CD14-positive monocyte (primary cell): ENCODE results near the gene NFATC2. TPM values are rescaled to one million over a fixed set of nuclear protein-coding genes. Genes with fewer than 3 reads are reported as not detected.

Experiments used
- DNase-seq, 3 donors: peaks; one replicate each; pipeline ENCODE4 v3.0.0-alpha.2; 2011 to 2022
- H2AFZ ChIP-seq: 2 replicates; pipeline ENCODE4 v1.6.0; 2012; ENCODE audit warnings: mild to moderate bottlenecking, low read depth, low read length, inconsistent platforms; ENCODE audit not compliant: insufficient read depth, poor library complexity, severe bottlenecking
- H3K27ac ChIP-seq, 2 donors: 1 replicate in 1 of 2; 2 replicates in 1 of 2; pipeline ENCODE4 v1.5.1; 2012 to 2013; ENCODE audit warnings: low read length in 2 of 2, control low read depth in 1 of 2, inconsistent platforms in 1 of 2, low read depth in 1 of 2, mild to moderate bottlenecking in 1 of 2
- H3K27me3 ChIP-seq, 2 donors: one replicate each; pipeline versions ENCODE4 v1.6.0 to v1.6.1; 2011 to 2013; ENCODE audit warnings: low read length in 2 of 2; ENCODE audit not compliant: control insufficient read depth in 2 of 2, insufficient read depth in 2 of 2
- H3K36me3 ChIP-seq, 2 donors: replicated peaks in 1 of 2; 1 replicate in 1 of 2; 2 replicates in 1 of 2; pipeline versions ENCODE4 v1.5.1 to v1.6.1; 2012 to 2013; ENCODE audit warnings: low read length in 2 of 2, control low read depth in 1 of 2, inconsistent platforms in 1 of 2, mild to moderate bottlenecking in 1 of 2; ENCODE audit not compliant: insufficient read depth in 2 of 2, control insufficient read depth in 1 of 2
- H3K4me1 ChIP-seq, 2 donors: 1 replicate in 1 of 2; 2 replicates in 1 of 2; pipeline versions ENCODE4 v1.5.1 to v1.6.1; 2012 to 2013; ENCODE audit warnings: low read length in 2 of 2, control low read depth in 1 of 2, inconsistent platforms in 1 of 2, mild to moderate bottlenecking in 1 of 2, moderate library complexity in 1 of 2; ENCODE audit not compliant: insufficient read depth in 2 of 2, control insufficient read depth in 1 of 2
- H3K4me2 ChIP-seq: replicated peaks from 2 replicates; pipeline ENCODE3; 2012; ENCODE audit warnings: low read length, moderate library complexity, mild to moderate bottlenecking; ENCODE audit not compliant: poor library complexity, severe bottlenecking; ENCODE audit errors: extremely low read depth
- H3K4me3 ChIP-seq, 3 experiments: fragments of 200-600 bp in 1 of 3; sonication (generic) in 1 of 3; replicated peaks in 1 of 3; 1 replicate in 2 of 3; 2 replicates in 1 of 3; pipeline ENCODE4 v1.5.1; 2011 to 2013; ENCODE audit warnings: low read length in 3 of 3, mild to moderate bottlenecking in 3 of 3, control low read depth in 2 of 3, low read depth in 2 of 3, inconsistent platforms in 1 of 3, moderate library complexity in 1 of 3
- H3K79me2 ChIP-seq: 2 replicates; pipeline ENCODE4 v1.6.0; 2012; ENCODE audit warnings: mild to moderate bottlenecking, control low read depth, inconsistent platforms, low read length, moderate library complexity; ENCODE audit not compliant: insufficient read depth
- H3K9ac ChIP-seq: 2 replicates; pipeline ENCODE4 v1.6.0; 2017; ENCODE audit warnings: low read length, mild to moderate bottlenecking; ENCODE audit not compliant: insufficient read depth, poor library complexity, severe bottlenecking
- H3K9me3 ChIP-seq, 2 donors: replicated peaks in 1 of 2; 1 replicate in 1 of 2; 2 replicates in 1 of 2; pipeline versions ENCODE4 v1.5.1 to v1.6.1; 2012 to 2013; ENCODE audit warnings: low read length in 2 of 2, control low read depth in 1 of 2; ENCODE audit not compliant: control insufficient read depth in 1 of 2, insufficient read depth in 1 of 2
- H4K20me1 ChIP-seq: 2 replicates; pipeline ENCODE4 v1.6.0; 2012; ENCODE audit warnings: mild to moderate bottlenecking, low read length, control low read depth, moderate library complexity; ENCODE audit not compliant: insufficient read depth
- H3K27ac Mint-ChIP-seq, 7 donors: one replicate each; pipeline ENCODE4 v1.8.0; 2020; ENCODE audit warnings: mild to moderate bottlenecking in 7 of 7, mixed read lengths in 7 of 7, moderate library complexity in 6 of 7, inconsistent platforms in 2 of 7
- H3K27me3 Mint-ChIP-seq, 3 donors: one replicate each; pipeline ENCODE4 v1.8.0; 2021 to 2022; ENCODE audit warnings: low read depth in 3 of 3, mild to moderate bottlenecking in 3 of 3, mixed read lengths in 3 of 3, moderate library complexity in 3 of 3, inconsistent platforms in 1 of 3
- H3K36me3 Mint-ChIP-seq, 2 donors: one replicate each; pipeline ENCODE4 v1.8.0; 2020; ENCODE audit warnings: mixed read lengths in 2 of 2, inconsistent platforms in 1 of 2, mild to moderate bottlenecking in 1 of 2
- H3K4me1 Mint-ChIP-seq: one replicate; pipeline ENCODE4 v1.8.0; 2020; ENCODE audit warnings: mild to moderate bottlenecking, mixed read lengths
- H3K4me3 Mint-ChIP-seq, 2 donors: one replicate each; pipeline ENCODE4 v1.8.0; 2020; ENCODE audit warnings: mild to moderate bottlenecking in 2 of 2, mixed read lengths in 2 of 2, moderate library complexity in 1 of 2
- H3K9me3 Mint-ChIP-seq, 7 donors: one replicate each; pipeline ENCODE4 v1.8.0; 2020 to 2022; ENCODE audit warnings: mixed read lengths in 7 of 7, mild to moderate bottlenecking in 6 of 7, moderate library complexity in 6 of 7, inconsistent platforms in 2 of 7
- WGBS: methylation state at CpG from one replicate; pipeline ENCODE4 v1.1.5; 2013; ENCODE audit warnings: missing lambda C conversion rate; ENCODE audit not compliant: insufficient coverage; 5-methylcytosine and 5-hydroxymethylcytosine counted together
- intact Hi-C, 2 donors: fragments of 100-400 bp; cut with micrococcal nuclease; formaldehyde crosslinking; loops; one replicate each; pipeline versions ENCODE4 v1.15.0 to v1.15.1; 2023
- polyA plus RNA-seq, 3 donors: library from polyadenylated mRNA; depleted of rRNA in 1 of 3; unstranded in 2 of 3; stranded (reverse) in 1 of 3; fragments of 300-500 nt in 2 of 3; fragments of >200 nt in 1 of 3; fragmentation: Illumina TruSeq in 2 of 3; gene quantifications; 1 replicate in 2 of 3; 2 replicates in 1 of 3; pipeline ENCODE4 v1.2.3, GENCODE V29; 2012 to 2021
- TF ChIP-seq, protein P1 (sequence below): fragments of 200-600 bp; IDR thresholded peaks from one replicate; pipeline ENCODE4 v1.8.0; 2022; ENCODE audit warnings: antibody characterized with exemption, mild to moderate bottlenecking

Gene NFATC2
- polyA plus RNA-seq, 3 donors, result 0.03 to 0.18 (median 0.11) TPM

DNA sequence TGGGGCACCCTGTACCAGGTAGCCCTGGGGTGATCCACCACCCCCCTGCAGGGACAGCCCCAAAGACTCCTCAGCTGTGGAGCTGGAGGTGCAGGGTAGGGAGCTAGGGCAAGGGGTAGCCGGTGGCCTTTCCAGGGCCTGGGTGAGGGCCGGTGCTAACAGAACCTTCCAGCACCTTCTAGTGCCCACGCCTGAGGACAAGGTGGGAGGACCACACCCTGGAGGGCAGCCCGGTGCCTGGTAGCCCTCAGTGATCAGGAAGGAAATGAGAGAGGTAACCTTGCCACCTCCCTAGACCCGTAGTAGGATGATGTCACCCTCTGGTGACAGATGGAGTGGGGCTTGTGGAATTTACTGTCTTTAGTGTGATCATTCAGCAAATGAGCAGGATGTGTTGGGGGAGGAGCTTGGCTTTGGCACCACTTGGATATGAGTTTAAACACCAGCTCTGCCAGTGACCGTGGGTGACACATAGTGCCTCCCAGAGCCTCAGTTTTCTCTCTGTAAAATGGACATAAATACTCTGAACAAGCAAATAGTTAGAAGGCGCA lies 187.7 kb downstream of the NFATC2 start:
- no peak overlapping the region for H3K27ac ChIP-seq
- H3K79me2 ChIP-seq, result no peaks in the 10 kb centered on the region
- DNase-seq, result no peak
- no peak overlapping the region for H3K4me2 ChIP-seq
- H4K20me1 ChIP-seq, result no peaks in the 10 kb centered on the region
- WGBS, result 67% methylated on average over 3 of the region's 7 CpGs
- Mint-ChIP-seq H3K36me3 (no peaks in the 10 kb centered on the region), H3K4me1 (no peaks in the 10 kb centered on the region), H3K4me3 (no peak overlapping the region), H3K27me3 (peaks cover 0 to 5% (median 4%) of the 10 kb centered on the region in 3 donors), H3K27ac (no peak overlapping the region), H3K9me3 (peaks cover 0 to 1% (median 0%) of the 10 kb centered on the region in 7 donors)
- no peaks in the 10 kb centered on the region for H3K27me3 ChIP-seq
- TF ChIP-seq, protein P1, sequence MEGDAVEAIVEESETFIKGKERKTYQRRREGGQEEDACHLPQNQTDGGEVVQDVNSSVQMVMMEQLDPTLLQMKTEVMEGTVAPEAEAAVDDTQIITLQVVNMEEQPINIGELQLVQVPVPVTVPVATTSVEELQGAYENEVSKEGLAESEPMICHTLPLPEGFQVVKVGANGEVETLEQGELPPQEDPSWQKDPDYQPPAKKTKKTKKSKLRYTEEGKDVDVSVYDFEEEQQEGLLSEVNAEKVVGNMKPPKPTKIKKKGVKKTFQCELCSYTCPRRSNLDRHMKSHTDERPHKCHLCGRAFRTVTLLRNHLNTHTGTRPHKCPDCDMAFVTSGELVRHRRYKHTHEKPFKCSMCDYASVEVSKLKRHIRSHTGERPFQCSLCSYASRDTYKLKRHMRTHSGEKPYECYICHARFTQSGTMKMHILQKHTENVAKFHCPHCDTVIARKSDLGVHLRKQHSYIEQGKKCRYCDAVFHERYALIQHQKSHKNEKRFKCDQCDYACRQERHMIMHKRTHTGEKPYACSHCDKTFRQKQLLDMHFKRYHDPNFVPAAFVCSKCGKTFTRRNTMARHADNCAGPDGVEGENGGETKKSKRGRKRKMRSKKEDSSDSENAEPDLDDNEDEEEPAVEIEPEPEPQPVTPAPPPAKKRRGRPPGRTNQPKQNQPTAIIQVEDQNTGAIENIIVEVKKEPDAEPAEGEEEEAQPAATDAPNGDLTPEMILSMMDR, result no peak
- no peak overlapping the region for H2AFZ ChIP-seq
- H3K4me1 ChIP-seq, result no peaks in the 10 kb centered on the region
- no peaks in the 10 kb centered on the region for H3K9me3 ChIP-seq
- H3K9ac ChIP-seq, result no peak overlapping the region
- intact Hi-C loops, result no loop called here
- no peak overlapping the region for H3K4me3 ChIP-seq
- H3K36me3 ChIP-seq, result no peaks in the 10 kb centered on the region

DNA sequence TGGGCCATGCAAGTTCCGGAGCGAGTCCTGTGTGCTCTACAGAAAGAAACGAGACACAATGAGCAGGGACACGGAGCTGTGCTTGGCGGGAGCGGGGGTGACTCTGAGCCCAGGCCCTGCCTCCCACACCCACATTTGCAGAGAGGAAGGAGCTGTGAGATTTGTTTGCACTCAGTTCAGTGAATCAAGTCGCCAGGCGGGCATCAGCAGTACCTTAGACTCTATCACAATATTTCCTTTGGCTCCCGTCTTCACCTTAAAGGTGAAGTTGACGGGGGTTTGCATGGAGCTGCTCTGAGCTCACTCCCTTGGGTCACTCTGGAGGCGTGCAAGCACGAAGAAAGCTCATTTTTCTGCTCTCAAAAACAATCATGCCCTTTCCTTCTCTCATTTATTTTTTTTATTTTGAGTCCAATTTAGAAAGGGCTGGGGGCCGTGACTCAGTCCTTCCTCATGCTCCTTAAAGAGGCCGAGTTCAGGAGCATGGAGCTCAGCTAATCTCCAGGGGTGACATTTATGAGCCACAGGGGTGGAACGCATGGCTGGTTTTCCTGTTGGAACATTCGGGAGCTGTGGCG lies 188.2 kb downstream of the NFATC2 start:
- 94% methylated on average over 7 of the region's 17 CpGs for WGBS
- H3K4me2 ChIP-seq, result no peak overlapping the region
- H3K36me3 ChIP-seq, result no peaks in the 10 kb centered on the region
- Mint-ChIP-seq H3K4me1 (no peaks in the 10 kb centered on the region), H3K27ac (no peak overlapping the region), H3K27me3 (peaks cover 3 to 4% (median 4%) of the 10 kb centered on the region in 3 donors), H3K4me3 (no peak overlapping the region), H3K36me3 (no peaks in the 10 kb centered on the region), H3K9me3 (peaks cover 0 to 1% (median 0%) of the 10 kb centered on the region in 7 donors)
- TF ChIP-seq, protein P1, result no peak
- no peaks in the 10 kb centered on the region for H3K4me1 ChIP-seq
- no peak overlapping the region for H3K9ac ChIP-seq
- H3K27me3 ChIP-seq, result no peaks in the 10 kb centered on the region
- no peaks in the 10 kb centered on the region for H4K20me1 ChIP-seq
- no peaks in the 10 kb centered on the region for H3K9me3 ChIP-seq
- no peaks in the 10 kb centered on the region for H3K79me2 ChIP-seq
- no peak overlapping the region for H2AFZ ChIP-seq
- H3K4me3 ChIP-seq, result no peak overlapping the region
- intact Hi-C loops, result no loop called here
- no peak overlapping the region for H3K27ac ChIP-seq
- no peak for DNase-seq
